CD1c-positive myeloid dendritic cell (primary cell): ENCODE data around the gene MAP3K8.

Experiments used
- DNase-seq: peaks from one replicate; pipeline ENCODE4 v3.0.0-alpha.2; 2016; ENCODE audit errors: extremely low spot score

The MAP3K8 gene

GRCh38 chr10:30433730-30434272, at the start of gene MAP3K8:
Gene MAP3K8, plus strand, starts transcription at chr10:30434184. Its CDS starts 4,755 bp downstream, at chr10:30438939.
- DNase-seq, result peak; percentile 98

GRCh38 chr10:30384701-30385201, 49.2 kb upstream of the MAP3K8 start:
- no peak for DNase-seq

GRCh38 chr10:30386801-30387588, 47.0 kb upstream of the MAP3K8 start:
- DNase-seq, result peak; percentile 17

GRCh38 chr10:30387646-30388243, 46.2 kb upstream of the MAP3K8 start:
- DNase-seq, result no peak

GRCh38 chr10:30389543-30389942, 44.4 kb upstream of the MAP3K8 start:
- no peak for DNase-seq

- no peak for DNase-seq
Measured at GRCh38 chr10:30390207-30390606, 43.8 kb upstream of the MAP3K8 start.

- DNase-seq, result no peak
Measured at GRCh38 chr10:30391266-30391665, 42.7 kb upstream of the MAP3K8 start.

GRCh38 chr10:30392564-30392990, 41.4 kb upstream of the MAP3K8 start:
- peak; percentile 83 for DNase-seq

- peak; percentile 26 for DNase-seq
Measured at GRCh38 chr10:30396293-30396692, 37.7 kb upstream of the MAP3K8 start.

- DNase-seq, result no peak
Measured at GRCh38 chr10:30396698-30397097, 37.3 kb upstream of the MAP3K8 start.

- no peak for DNase-seq
Measured at GRCh38 chr10:30398193-30398592, 35.8 kb upstream of the MAP3K8 start.

- no peak for DNase-seq
Measured at GRCh38 chr10:30398788-30399187, 35.2 kb upstream of the MAP3K8 start.

- no peak for DNase-seq
Measured at GRCh38 chr10:30403494-30403893, 30.5 kb upstream of the MAP3K8 start.

- no peak for DNase-seq
Measured at GRCh38 chr10:30404540-30404939, 29.4 kb upstream of the MAP3K8 start.

GRCh38 chr10:30411263-30411662, 22.7 kb upstream of the MAP3K8 start:
- DNase-seq, result no peak

- no peak for DNase-seq
Measured at GRCh38 chr10:30412901-30413300, 21.1 kb upstream of the MAP3K8 start.

- DNase-seq, result peak; percentile 85
Measured at GRCh38 chr10:30413996-30414576, 19.9 kb upstream of the MAP3K8 start.

GRCh38 chr10:30415593-30415992, 18.4 kb upstream of the MAP3K8 start:
- peak; percentile 35 for DNase-seq

- no peak for DNase-seq
Measured at GRCh38 chr10:30417301-30417700, 16.7 kb upstream of the MAP3K8 start.

GRCh38 chr10:30420266-30420665, 13.7 kb upstream of the MAP3K8 start:
- DNase-seq, result no peak

GRCh38 chr10:30420766-30421165, 13.2 kb upstream of the MAP3K8 start:
- DNase-seq, result peak; percentile 45

GRCh38 chr10:30422151-30422695, 11.8 kb upstream of the MAP3K8 start:
- no peak for DNase-seq
